H1 (cell line): ENCODE data around the gene COL27A1. TPM values are rescaled to one million over a fixed set of nuclear protein-coding genes. Genes with fewer than 3 reads are reported as not detected.

Experiments
- CTCF ChIA-PET: fragments of 300-600 bp; sonication (Branson Sonifier 250); formaldehyde crosslinking; loops from one replicate; lab custom pipeline; 2021; ENCODE audit not compliant: partially characterized antibody; lab: Charles Lee
- POLR2A ChIA-PET: fragments of 300-600 bp; sonication (Branson Sonifier 250); formaldehyde crosslinking; loops from one replicate; lab custom pipeline; 2021; ENCODE audit warnings: inconsistent platforms; ENCODE audit not compliant: partially characterized antibody; lab: Charles Lee
- DNase-seq, 2 experiments: peaks; one replicate each; pipeline versions ENCODE4 v3.0.0 to v3.0.0-alpha.2; 2010 to 2022; ENCODE audit warnings: low spot score in 2 of 2, low read depth in 1 of 2, mixed read lengths in 1 of 2
- FAIRE-seq: peaks from 2 replicates; lab custom pipeline; 2011; peaks lifted over from hg19 to GRCh38; lab: Jason Lieb, UNC
- H2AFZ ChIP-seq: 2 replicates; pipeline ENCODE4 v1.8.1; 2012; ENCODE audit warnings: low read length, inconsistent platforms
- H2AK5ac ChIP-seq: 2 replicates; pipeline ENCODE4 v1.6.1; 2013; ENCODE audit warnings: low read depth, low read length
- H2BK120ac ChIP-seq: replicated peaks from 2 replicates; pipeline ENCODE3; 2013; ENCODE audit warnings: low read depth, low read length, inconsistent platforms
- H2BK12ac ChIP-seq: 2 replicates; pipeline ENCODE4 v1.6.1; 2013; ENCODE audit warnings: low read depth, low read length
- H2BK15ac ChIP-seq: 2 replicates; pipeline ENCODE4 v1.6.1; 2013; ENCODE audit warnings: low read length
- H2BK20ac ChIP-seq: 2 replicates; pipeline ENCODE4 v1.6.1; 2013; ENCODE audit warnings: low read length
- H2BK5ac ChIP-seq: 2 replicates; pipeline ENCODE4 v1.6.1; 2013; ENCODE audit warnings: low read depth, low read length
- H3K14ac ChIP-seq: 2 replicates; pipeline ENCODE4 v1.6.1; 2013; ENCODE audit warnings: inconsistent platforms; ENCODE audit not compliant: insufficient read length
- H3K18ac ChIP-seq: 2 replicates; pipeline ENCODE4 v1.6.1; 2013; ENCODE audit warnings: low read length; ENCODE audit errors: extremely low read depth
- H3K23ac ChIP-seq: 2 replicates; pipeline ENCODE4 v1.6.1; 2013; ENCODE audit warnings: inconsistent platforms; ENCODE audit not compliant: insufficient read length
- H3K23me2 ChIP-seq: 2 replicates; pipeline ENCODE4 v1.6.1; 2013; ENCODE audit warnings: low read depth, low read length
- H3K27ac ChIP-seq: 2 replicates; pipeline ENCODE4 v1.6.1; 2011; ENCODE audit warnings: low read depth, low read length, inconsistent platforms
- H3K27me3 ChIP-seq, 4 experiments: replicated peaks in 1 of 4; 1 replicate in 1 of 4; 2 replicates in 3 of 4; pipeline versions ENCODE4 v1.6.1 to v1.8.1; 2011 to 2013; ENCODE audit warnings: low read length in 3 of 4, mild to moderate bottlenecking in 3 of 4, inconsistent platforms in 2 of 4, mixed read lengths in 2 of 4, moderate library complexity in 1 of 4; ENCODE audit not compliant: control insufficient read depth in 3 of 4, insufficient read depth in 3 of 4; ENCODE audit errors: extremely low read depth in 1 of 4
- H3K36me3 ChIP-seq, 4 experiments: 2 replicates each; pipeline versions ENCODE4 v1.6.1 to v1.8.1; 2011 to 2013; ENCODE audit warnings: mild to moderate bottlenecking in 4 of 4, low read length in 3 of 4, moderate library complexity in 2 of 4, control low read depth in 1 of 4, inconsistent platforms in 1 of 4; ENCODE audit not compliant: insufficient read depth in 4 of 4, control insufficient read depth in 2 of 4
- H3K4ac ChIP-seq: replicated peaks from 2 replicates; pipeline ENCODE3; 2013; ENCODE audit warnings: low read length, low read depth, mixed read lengths, inconsistent platforms; ENCODE audit not compliant: insufficient read length
- H3K4me1 ChIP-seq, 4 experiments: replicated peaks in 1 of 4; 1 replicate in 1 of 4; 2 replicates in 3 of 4; pipeline versions ENCODE4 v1.6.1 to v1.8.1; 2011 to 2013; ENCODE audit warnings: low read length in 3 of 4, inconsistent platforms in 2 of 4, mixed read lengths in 1 of 4; ENCODE audit not compliant: insufficient read depth in 4 of 4, control insufficient read depth in 3 of 4
- H3K4me2 ChIP-seq, 2 experiments: 2 replicates each; pipeline versions ENCODE4 v1.6.1 to v1.8.1; 2011 to 2013; ENCODE audit warnings: low read depth in 2 of 2, low read length in 2 of 2, control low read depth in 1 of 2, inconsistent platforms in 1 of 2, mild to moderate bottlenecking in 1 of 2; ENCODE audit not compliant: insufficient read depth in 1 of 2
- H3K4me3 ChIP-seq, 4 experiments: fragments of 200-600, 300-600 bp in 1 of 4; sonication (generic), shearing (Covaris generic), sonication (Bioruptor Twin) in 1 of 4; 2 replicates each; pipeline versions ENCODE4 v1.5.1 to v1.8.1; 2011 to 2016; ENCODE audit warnings: low read length in 4 of 4, low read depth in 3 of 4, control low read depth in 2 of 4, inconsistent platforms in 2 of 4, mild to moderate bottlenecking in 2 of 4, mixed read lengths in 1 of 4, moderate library complexity in 1 of 4; ENCODE audit not compliant: insufficient read depth in 2 of 4; ENCODE audit errors: extremely low read depth in 1 of 4
- H3K56ac ChIP-seq: replicated peaks from 2 replicates; pipeline ENCODE3; 2013; ENCODE audit warnings: low read depth, mild to moderate bottlenecking, mixed read lengths, low read length, inconsistent platforms; ENCODE audit not compliant: insufficient read length
- H3K79me1 ChIP-seq: 2 replicates; pipeline ENCODE4 v1.6.1; 2013; ENCODE audit warnings: low read depth, low read length, control low read depth
- H3K79me2 ChIP-seq, 2 experiments: 2 replicates each; pipeline versions ENCODE4 v1.6.1 to v1.8.1; 2012 to 2013; ENCODE audit warnings: low read length in 2 of 2, mild to moderate bottlenecking in 2 of 2, inconsistent platforms in 1 of 2; ENCODE audit not compliant: insufficient read depth in 2 of 2, control insufficient read depth in 1 of 2
- H3K9ac ChIP-seq, 4 experiments: replicated peaks in 1 of 4; 1 replicate in 1 of 4; 2 replicates in 3 of 4; pipeline versions ENCODE4 v1.6.1 to v1.8.1; 2011 to 2013; ENCODE audit warnings: low read depth in 3 of 4, low read length in 3 of 4, control low read depth in 2 of 4, mild to moderate bottlenecking in 2 of 4, moderate library complexity in 2 of 4, inconsistent platforms in 1 of 4; ENCODE audit errors: extremely low read depth in 1 of 4
- H3K9me3 ChIP-seq, 2 experiments: 2 replicates each; pipeline versions ENCODE4 v1.6.1 to v1.8.1; 2012 to 2013; ENCODE audit warnings: mild to moderate bottlenecking in 2 of 2, moderate library complexity in 2 of 2, control low read depth in 1 of 2, inconsistent platforms in 1 of 2, low read depth in 1 of 2, low read length in 1 of 2, mixed read lengths in 1 of 2; ENCODE audit not compliant: insufficient read depth in 2 of 2
- H4K20me1 ChIP-seq, 2 experiments: replicated peaks in 1 of 2; 2 replicates each; pipeline versions ENCODE3 to v1.8.1; 2011 to 2013; ENCODE audit warnings: inconsistent platforms in 2 of 2, low read length in 2 of 2, mild to moderate bottlenecking in 1 of 2; ENCODE audit not compliant: insufficient read depth in 2 of 2, control insufficient read depth in 1 of 2
- H4K5ac ChIP-seq: 2 replicates; pipeline ENCODE4 v1.6.1; 2013; ENCODE audit warnings: low read length, low read depth, mixed read lengths, inconsistent platforms; ENCODE audit not compliant: insufficient read length
- H4K8ac ChIP-seq: 2 replicates; pipeline ENCODE4 v1.8.0; 2013; ENCODE audit warnings: mild to moderate bottlenecking, moderate library complexity, low read length, inconsistent platforms; ENCODE audit not compliant: insufficient read depth; ENCODE audit errors: extremely low read depth
- H4K91ac ChIP-seq: replicated peaks from 2 replicates; pipeline ENCODE3; 2013; ENCODE audit warnings: low read length, mixed read lengths, inconsistent platforms; ENCODE audit not compliant: insufficient read length
- BACH1 ChIP-seq: IDR thresholded peaks from 2 replicates; pipeline ENCODE4 v1.6.1; 2012; ENCODE audit warnings: low read length, improper control_type of control experiment
- CBX5 ChIP-seq: fragments of 300-800, 300-1000 bp; sonication (generic); IDR thresholded peaks from 2 replicates; pipeline ENCODE4 v1.7.1; 2016; ENCODE audit warnings: antibody characterized with exemption, low read length, low read depth
- SP4 ChIP-seq: IDR thresholded peaks from 2 replicates; pipeline ENCODE4 v1.6.1; 2012; ENCODE audit warnings: low read length, inconsistent platforms
- WGBS, 2 experiments: shearing (Covaris generic) in 1 of 2; methylation state at CpG; one replicate each; pipeline versions ENCODE4 v1.1.6 to v1.1.7; 2013 to 2015; ENCODE audit warnings: low lambda C conversion rate in 2 of 2, mixed read lengths in 2 of 2, inconsistent platforms in 1 of 2, low coverage in 1 of 2, missing lambda C conversion rate in 1 of 2; ENCODE audit not compliant: insufficient replicate concordance in 2 of 2, insufficient coverage in 1 of 2, insufficient read length in 1 of 2; ENCODE audit errors: extremely low coverage in 1 of 2, missing lambda C conversion rate in 1 of 2; 5-methylcytosine and 5-hydroxymethylcytosine counted together
- polyA plus RNA-seq, 7 experiments: library from polyadenylated mRNA; depleted of rRNA in 3 of 7; stranded (reverse) in 5 of 7; unstranded in 2 of 7; fragments of >200 nt in 5 of 7; fragments of 200-250 nt in 2 of 7; gene quantifications; 1 replicate in 5 of 7; 2 replicates in 1 of 7; 4 replicates in 1 of 7; pipeline versions ENCODE4 v1.2.1 to v1.2.3, GENCODE V29; 2011 to 2013; ENCODE audit warnings: missing spikeins in 2 of 7, mixed read lengths in 2 of 7
- total RNA-seq: library from RNA; stranded (reverse); fragmentation: NEBNext Ultra II Directional; extraction: Animal tissue kit (Norgen Biotek cat#: 25700); gene quantifications from 2 replicates; pipeline ENCODE4 v1.2.1, GENCODE V29; 2021

COL27A1 gene
- total and polyA plus RNA-seq, 2 of the 8 experiments (the other 6 are each of a cell fraction or from before 2014, with no cell fraction given) = 15.1 to 22.8 TPM

DNA sequence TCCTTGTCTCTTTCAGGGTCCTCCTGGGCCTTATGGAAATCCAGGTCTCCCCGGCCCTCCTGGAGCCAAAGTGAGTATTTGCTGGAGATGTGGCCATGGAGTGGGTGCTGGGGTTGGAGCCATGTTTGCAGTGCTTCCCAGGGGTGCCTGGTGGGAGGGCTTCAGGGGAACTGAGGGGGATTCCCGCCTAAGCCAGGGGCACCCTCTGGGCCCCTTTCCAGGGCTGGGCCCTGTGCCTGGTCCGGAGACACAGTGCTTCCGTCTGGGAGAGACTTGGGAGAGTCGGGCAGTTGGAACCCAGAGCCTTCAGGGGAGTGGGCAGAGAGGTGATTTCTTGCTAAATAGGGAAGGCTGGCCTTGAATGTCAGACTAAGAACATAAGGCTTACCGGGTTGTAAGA is 27.7 kb downstream of the COL27A1 start:
- Histone ChIP-seq H3K18ac (no peak overlapping the region), H3K79me1 (no peaks in the 10 kb centered on the region), H2AFZ (no peak overlapping the region), H3K4me3 (no peak overlapping the region), H3K36me3 (no peaks in the 10 kb centered on the region; a peak in 1 of 8 replicates), H4K5ac (no peak overlapping the region), H3K27me3 (no peaks in the 10 kb centered on the region), H3K23me2 (0 out of 2 replicates have a peak, but pooled peaks cover 2% of the 10 kb centered on the region), H3K79me2 (no peaks in the 10 kb centered on the region), H3K9me3 (no peaks in the 10 kb centered on the region), H4K8ac (no peak overlapping the region), H2BK15ac (no peak overlapping the region), H3K4ac (no peak overlapping the region), H4K20me1 (peaks cover 0 to under 1% of the 10 kb centered on the region in 2 experiments), H3K27ac (no peak overlapping the region), H3K4me2 (no peak overlapping the region), H2BK120ac (no peak overlapping the region), H3K14ac (no peak overlapping the region), H2BK5ac (no peak overlapping the region), H2BK12ac (no peak overlapping the region), H3K4me1 (no peaks in the 10 kb centered on the region), H2AK5ac (no peak overlapping the region), H2BK20ac (no peak overlapping the region), H4K91ac (no peak overlapping the region), H3K9ac (no peak overlapping the region), H3K56ac (no peak overlapping the region), H3K23ac (no peak overlapping the region)
- FAIRE-seq (no peak), DNase-seq (no peak)
- CTCF ChIA-PET = interaction anchor here (1.1 to 2.3 kb wide), 5 partner anchors 14 to 108 kb away, joined by 4 to 8 read pairs (median 6); no protein-coding TSS in a partner anchor
- 82% methylated on average over 6 of the region's 6 CpGs; no CpG with 5 or more reads in 1 of the 2 experiments for WGBS, 2 experiments
- POLR2A ChIA-PET = interaction anchor here (0.6 to 0.7 kb wide), 3 partner anchors 20 to 71 kb away, joined by 3 to 5 read pairs (median 4); no protein-coding TSS in a partner anchor
- TF ChIP-seq CBX5 (no peak), BACH1 (no peak), SP4 (no peak)
